Osteoblast (primary cell): ENCODE results near the gene ARHGEF40. TPM values are rescaled to one million over a fixed set of nuclear protein-coding genes. Genes with fewer than 3 reads are reported as not detected.

Experiments
- DNase-seq: peaks from one replicate; pipeline ENCODE4 v3.0.0; 2011; ENCODE audit warnings: low spot score, mixed read lengths; ENCODE audit not compliant: insufficient read length; ENCODE audit errors: missing footprints
- H2AFZ ChIP-seq: 2 replicates; pipeline ENCODE4 v1.6.0; 2011; ENCODE audit warnings: mild to moderate bottlenecking, low read length
- H3K27ac ChIP-seq: 2 replicates; pipeline ENCODE4 v1.5.1; 2011; ENCODE audit warnings: mild to moderate bottlenecking, low read depth, low read length, moderate library complexity
- H3K27me3 ChIP-seq: 2 replicates; pipeline ENCODE4 v1.6.0; 2012; ENCODE audit warnings: mild to moderate bottlenecking, control low read depth, inconsistent platforms, low read length, moderate library complexity; ENCODE audit not compliant: insufficient read depth
- H3K36me3 ChIP-seq: 2 replicates; pipeline ENCODE4 v1.5.1; 2011; ENCODE audit warnings: mild to moderate bottlenecking, low read length, control low read depth, moderate library complexity; ENCODE audit not compliant: insufficient read depth
- H3K4me1 ChIP-seq: 2 replicates; pipeline ENCODE4 v1.5.1; 2011; ENCODE audit warnings: mild to moderate bottlenecking, low read length, control low read depth, moderate library complexity; ENCODE audit not compliant: insufficient read depth
- H3K4me2 ChIP-seq: 2 replicates; pipeline ENCODE4 v1.6.0; 2011; ENCODE audit warnings: mild to moderate bottlenecking, low read length; ENCODE audit not compliant: insufficient read depth
- H3K4me3 ChIP-seq: fragments of 200-600 bp; sonication (generic); 3 replicates; pipeline ENCODE4 v1.5.1; 2012; ENCODE audit warnings: mild to moderate bottlenecking, low read length, inconsistent platforms; ENCODE audit not compliant: insufficient read depth
- H3K79me2 ChIP-seq: 2 replicates; pipeline ENCODE4 v1.6.0; 2012; ENCODE audit warnings: mild to moderate bottlenecking, low read length, control low read depth, inconsistent platforms; ENCODE audit not compliant: insufficient read depth
- H3K9me3 ChIP-seq: 2 replicates; pipeline ENCODE4 v1.5.1; 2011; ENCODE audit warnings: low read depth, low read length, control low read depth
- H4K20me1 ChIP-seq: 2 replicates; pipeline ENCODE4 v1.6.0; 2012; ENCODE audit warnings: mild to moderate bottlenecking, low read length, control low read depth; ENCODE audit not compliant: insufficient read depth
- total RNA-seq: library from RNA; depleted of rRNA; stranded (reverse); fragments of >200 nt; gene quantifications from 2 replicates; pipeline ENCODE4 v1.2.3, GENCODE V29; 2012
- TF ChIP-seq, protein P1 (sequence below): IDR thresholded peaks from 2 replicates; pipeline ENCODE4 v1.5.1; 2011; ENCODE audit warnings: mild to moderate bottlenecking, low read depth, low read length, moderate library complexity; ENCODE audit errors: extremely low read depth

Gene ARHGEF40
- total RNA-seq, 1 donor = 33.3 TPM

DNA sequence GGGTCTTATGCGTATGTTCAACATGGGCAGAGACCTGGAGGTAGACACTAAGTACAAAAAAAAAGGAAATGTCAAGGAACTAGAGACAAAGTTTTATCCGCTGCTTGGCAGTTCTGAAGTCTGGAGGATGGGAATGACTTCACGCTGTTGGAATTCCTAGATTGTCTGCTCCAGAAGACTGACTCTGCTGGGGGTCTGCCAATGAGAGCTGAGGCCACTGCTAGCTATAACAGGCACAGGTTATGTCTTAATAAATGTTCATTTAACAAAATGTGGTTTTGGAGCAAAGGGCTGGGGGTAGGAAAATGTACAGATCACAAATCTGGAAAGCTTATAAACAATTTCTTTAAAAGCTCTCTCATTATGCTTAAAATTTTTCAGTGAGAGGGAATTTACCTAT, 6.6 kb upstream of the ARHGEF40 start:
- no peaks in the 10 kb centered on the region for H3K9me3 ChIP-seq
- no peaks in the 10 kb centered on the region for H3K27me3 ChIP-seq
- H3K36me3 ChIP-seq = no peaks in the 10 kb centered on the region
- TF ChIP-seq, protein P1, sequence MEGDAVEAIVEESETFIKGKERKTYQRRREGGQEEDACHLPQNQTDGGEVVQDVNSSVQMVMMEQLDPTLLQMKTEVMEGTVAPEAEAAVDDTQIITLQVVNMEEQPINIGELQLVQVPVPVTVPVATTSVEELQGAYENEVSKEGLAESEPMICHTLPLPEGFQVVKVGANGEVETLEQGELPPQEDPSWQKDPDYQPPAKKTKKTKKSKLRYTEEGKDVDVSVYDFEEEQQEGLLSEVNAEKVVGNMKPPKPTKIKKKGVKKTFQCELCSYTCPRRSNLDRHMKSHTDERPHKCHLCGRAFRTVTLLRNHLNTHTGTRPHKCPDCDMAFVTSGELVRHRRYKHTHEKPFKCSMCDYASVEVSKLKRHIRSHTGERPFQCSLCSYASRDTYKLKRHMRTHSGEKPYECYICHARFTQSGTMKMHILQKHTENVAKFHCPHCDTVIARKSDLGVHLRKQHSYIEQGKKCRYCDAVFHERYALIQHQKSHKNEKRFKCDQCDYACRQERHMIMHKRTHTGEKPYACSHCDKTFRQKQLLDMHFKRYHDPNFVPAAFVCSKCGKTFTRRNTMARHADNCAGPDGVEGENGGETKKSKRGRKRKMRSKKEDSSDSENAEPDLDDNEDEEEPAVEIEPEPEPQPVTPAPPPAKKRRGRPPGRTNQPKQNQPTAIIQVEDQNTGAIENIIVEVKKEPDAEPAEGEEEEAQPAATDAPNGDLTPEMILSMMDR = no peak
- no peak overlapping the region for H2AFZ ChIP-seq
- H4K20me1 ChIP-seq = no peaks in the 10 kb centered on the region
- DNase-seq = peak; percentile 86
- H3K4me1 ChIP-seq = peaks cover 27% of the 10 kb centered on the region
- H3K79me2 ChIP-seq = no peaks in the 10 kb centered on the region
- peak overlapping the region; percentile 8 for H3K4me2 ChIP-seq
- no peak overlapping the region for H3K27ac ChIP-seq
- no peak overlapping the region for H3K4me3 ChIP-seq

GRCh38 chr14:21066882-21067502, 3.1 kb upstream of the ARHGEF40 start:
- DNase-seq = peak; percentile 76
- Histone ChIP-seq H3K27me3 (no peaks in the 10 kb centered on the region), H3K4me3 (no peak overlapping the region), H3K4me1 (peaks cover 33% of the 10 kb centered on the region), H4K20me1 (no peaks in the 10 kb centered on the region), H3K4me2 (no peak overlapping the region), H3K79me2 (no peaks in the 10 kb centered on the region), H3K9me3 (no peaks in the 10 kb centered on the region), H3K36me3 (no peaks in the 10 kb centered on the region), H2AFZ (no peak overlapping the region), H3K27ac (no peak overlapping the region)
- TF ChIP-seq, protein P1 = peak; percentile 22

DNA sequence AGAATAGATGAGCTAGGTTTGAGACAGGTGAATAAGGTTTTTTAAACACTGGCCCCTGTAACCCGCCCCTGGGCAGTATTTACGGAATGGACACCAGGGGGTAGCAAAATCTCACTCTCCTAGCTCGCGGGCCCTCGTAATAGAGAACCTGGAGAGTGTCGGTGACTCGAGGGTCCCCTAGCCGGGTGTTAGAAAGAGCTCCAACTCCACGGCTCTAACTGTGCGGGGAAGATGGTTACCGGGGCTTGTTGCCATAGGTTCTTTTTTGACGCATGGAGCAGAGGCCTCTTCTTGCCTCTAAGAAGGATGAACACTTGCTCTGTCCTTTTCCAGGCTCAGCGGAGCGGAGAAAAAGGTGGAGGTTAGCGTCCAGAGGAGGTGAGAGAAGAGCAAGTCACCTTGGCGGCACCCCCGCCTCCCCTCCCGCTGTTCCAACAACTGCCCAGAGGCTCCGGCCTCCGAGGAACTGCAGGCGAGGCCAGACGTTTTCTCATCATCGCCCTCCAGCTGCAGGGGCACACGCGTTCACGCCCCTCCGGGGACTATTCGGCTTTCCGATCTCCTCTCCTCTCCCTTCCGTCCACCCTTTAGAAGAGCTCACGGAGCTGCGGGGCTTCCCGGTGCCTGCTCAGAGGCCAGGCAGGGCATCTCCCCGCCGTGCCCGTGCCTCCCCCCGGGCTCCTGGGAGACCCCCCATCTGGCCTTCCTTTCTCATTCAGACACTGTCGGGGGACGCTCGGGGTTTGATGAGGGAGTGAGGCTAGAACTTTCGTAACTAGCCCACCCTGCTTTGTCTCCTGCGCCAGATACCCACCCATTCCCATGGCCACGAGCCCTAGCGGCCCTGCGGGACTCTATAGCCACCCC, 1.4 kb upstream of the ARHGEF40 start:
- Histone ChIP-seq H3K4me1 (peaks cover 37% of the 10 kb centered on the region), H3K4me2 (peak overlapping the region; percentile 92), H3K36me3 (peaks cover 10% of the 10 kb centered on the region), H3K27me3 (no peaks in the 10 kb centered on the region), H2AFZ (peak overlapping the region; percentile 87), H3K4me3 (peak overlapping the region; percentile 76), H4K20me1 (peaks cover 10% of the 10 kb centered on the region), H3K27ac (peak overlapping the region; percentile 63), H3K9me3 (no peaks in the 10 kb centered on the region), H3K79me2 (peaks cover 11% of the 10 kb centered on the region)
- TF ChIP-seq, protein P1 = peak; percentile 67
- DNase-seq = peak; percentile 88
